Liver (tissue), 9 donors: Measurements from ENCODE around the gene B4GALNT2. TPM values are rescaled to one million over a fixed set of nuclear protein-coding genes. Genes with fewer than 3 reads are reported as not detected.

ENCODE experiments used
- DNase-seq: peaks from one replicate; pipeline ENCODE4 v3.0.0-alpha.2; 2017; ENCODE audit warnings: low spot score
- H3K27ac ChIP-seq, 2 donors: one replicate each; pipeline ENCODE4 v1.7.0; 2013; ENCODE audit warnings: inconsistent platforms in 2 of 2, low read length in 2 of 2, control low read depth in 1 of 2, low read depth in 1 of 2, mild to moderate bottlenecking in 1 of 2
- H3K27me3 ChIP-seq, 4 donors: one replicate each; pipeline versions ENCODE4 v1.6.1 to v1.7.0; 2013; ENCODE audit warnings: low read length in 3 of 4, inconsistent platforms in 1 of 4, mild to moderate bottlenecking in 1 of 4, moderate library complexity in 1 of 4; ENCODE audit not compliant: control insufficient read depth in 4 of 4, insufficient read depth in 4 of 4
- H3K36me3 ChIP-seq, 4 donors: one replicate each; pipeline versions ENCODE4 v1.6.1 to v1.7.0; 2013; ENCODE audit warnings: low read length in 3 of 4, mild to moderate bottlenecking in 3 of 4, low read depth in 1 of 4, moderate library complexity in 1 of 4; ENCODE audit not compliant: control insufficient read depth in 4 of 4, insufficient read depth in 3 of 4
- H3K4me1 ChIP-seq, 4 donors: one replicate each; pipeline versions ENCODE4 v1.6.1 to v1.7.0; 2013; ENCODE audit warnings: low read length in 3 of 4, mild to moderate bottlenecking in 3 of 4, moderate library complexity in 1 of 4; ENCODE audit not compliant: control insufficient read depth in 4 of 4, insufficient read depth in 4 of 4
- H3K4me3 ChIP-seq, 3 donors: one replicate each; pipeline versions ENCODE4 v1.6.1 to v1.7.0; 2013; ENCODE audit warnings: low read length in 3 of 3, control low read depth in 1 of 3, low read depth in 1 of 3, mild to moderate bottlenecking in 1 of 3
- H3K9ac ChIP-seq, 2 donors: one replicate each; pipeline ENCODE4 v1.7.0; 2013; ENCODE audit warnings: low read length in 2 of 2, mild to moderate bottlenecking in 2 of 2, moderate library complexity in 2 of 2, control low read depth in 1 of 2, low read depth in 1 of 2
- H3K9me3 ChIP-seq, 4 donors: one replicate each; pipeline versions ENCODE4 v1.6.1 to v1.7.0; 2013; ENCODE audit warnings: low read length in 3 of 4; ENCODE audit not compliant: control insufficient read depth in 4 of 4
- EGR1 ChIP-seq, 2 donors: IDR thresholded peaks; 2 replicates each; pipeline ENCODE4 v1.6.1; 2016 to 2018; ENCODE audit warnings: antibody characterized with exemption in 2 of 2, low read depth in 2 of 2
- FOXA2 ChIP-seq: IDR thresholded peaks from 2 replicates; pipeline ENCODE4 v1.6.1; 2016; ENCODE audit warnings: antibody characterized with exemption
- HNF4A ChIP-seq, 2 donors: conservative IDR thresholded peaks; 2 replicates each; pipeline ENCODE4 v1.6.1; 2016; ENCODE audit warnings: antibody characterized with exemption in 2 of 2, mild to moderate bottlenecking in 2 of 2
- HNF4G ChIP-seq: IDR thresholded peaks from 2 replicates; pipeline ENCODE4 v1.6.1; 2016; ENCODE audit warnings: antibody characterized with exemption
- JUND ChIP-seq, 2 donors: IDR thresholded peaks; 2 replicates each; pipeline ENCODE4 v1.6.1; 2016; ENCODE audit warnings: antibody characterized with exemption in 2 of 2
- NR2F2 ChIP-seq: IDR thresholded peaks from 2 replicates; pipeline ENCODE4 v1.6.1; 2016; ENCODE audit warnings: antibody characterized with exemption
- RAD21 ChIP-seq, 2 donors: IDR thresholded peaks; 2 replicates each; pipeline ENCODE4 v1.6.1; 2016; ENCODE audit warnings: antibody characterized with exemption in 2 of 2, mild to moderate bottlenecking in 2 of 2
- RXRA ChIP-seq, 2 donors: IDR thresholded peaks; 2 replicates each; pipeline ENCODE4 v1.6.1; 2017 to 2018; ENCODE audit warnings: antibody characterized with exemption in 2 of 2, mild to moderate bottlenecking in 1 of 2
- SP1 ChIP-seq: IDR thresholded peaks from 2 replicates; pipeline ENCODE4 v1.6.1; 2018; ENCODE audit warnings: antibody characterized with exemption, mild to moderate bottlenecking
- TAF1 ChIP-seq: conservative IDR thresholded peaks from 2 replicates; pipeline ENCODE4 v1.6.1; 2016; ENCODE audit warnings: antibody characterized with exemption, mild to moderate bottlenecking
- YY1 ChIP-seq: IDR thresholded peaks from 2 replicates; pipeline ENCODE4 v1.6.1; 2016; ENCODE audit warnings: antibody characterized with exemption, mild to moderate bottlenecking
- WGBS: extraction: QIAGEN DNeasy Blood & Tissue Kit; methylation state at CpG from one replicate; pipeline ENCODE4 v1.1.7; 2013; 5-methylcytosine and 5-hydroxymethylcytosine counted together
- polyA plus RNA-seq, 2 donors: library from polyadenylated mRNA; stranded (reverse) in 1 of 2; unstranded in 1 of 2; fragments of 200-250 nt in 1 of 2; fragments of >200 nt in 1 of 2; fragmentation: Nextera tagmentation in 1 of 2; extraction: Ambion mirVana in 1 of 2; gene quantifications; one replicate each; pipeline versions ENCODE4 v1.2.1 to v1.2.3, GENCODE V29; 2013 to 2015
- total RNA-seq, 2 donors: library from RNA; depleted of rRNA; stranded (reverse); fragments of >200 nt; gene quantifications; one replicate each; pipeline ENCODE4 v1.2.3, GENCODE V29; 2014
- TF ChIP-seq, protein P1 (sequence below): IDR thresholded peaks from 2 replicates; pipeline ENCODE4 v1.6.1; 2016; ENCODE audit warnings: antibody characterized with exemption
- TF ChIP-seq, protein P2 (sequence below): IDR thresholded peaks from 2 replicates; pipeline ENCODE4 v1.6.1; 2016; ENCODE audit warnings: antibody characterized with exemption
- TF ChIP-seq, protein P3 (sequence below): IDR thresholded peaks from 2 replicates; pipeline ENCODE4 v1.6.1; 2016; ENCODE audit warnings: antibody characterized with exemption, mild to moderate bottlenecking
- donor health status: healthy.
- donor health status: healthy.
- donor health status: healthy.
- donor health status: healthy.
- donor health status: healthy.

B4GALNT2 gene
- total and polyA plus RNA-seq, 4 donors = not detected

DNA sequence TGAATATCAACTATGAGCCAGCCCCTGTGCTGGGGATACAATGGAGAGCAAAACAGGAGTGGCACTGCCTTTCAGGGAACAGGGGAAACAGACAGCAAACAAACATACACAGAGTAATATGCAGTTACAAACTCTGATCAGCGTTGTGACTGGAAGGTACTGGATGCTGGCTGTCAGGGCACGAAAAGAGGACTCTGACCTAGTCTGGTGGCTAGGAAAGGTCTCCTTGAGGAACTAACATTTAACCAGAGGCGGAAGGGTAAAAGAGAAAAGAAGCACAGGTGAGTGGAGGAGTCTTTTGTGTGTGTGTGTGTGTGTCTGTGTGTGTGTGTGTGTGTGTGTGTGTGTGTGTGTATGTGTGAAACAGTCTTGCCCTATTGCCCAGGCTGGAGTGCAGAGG lies 12.4 kb upstream of the B4GALNT2 start:
- no peak for DNase-seq

DNA sequence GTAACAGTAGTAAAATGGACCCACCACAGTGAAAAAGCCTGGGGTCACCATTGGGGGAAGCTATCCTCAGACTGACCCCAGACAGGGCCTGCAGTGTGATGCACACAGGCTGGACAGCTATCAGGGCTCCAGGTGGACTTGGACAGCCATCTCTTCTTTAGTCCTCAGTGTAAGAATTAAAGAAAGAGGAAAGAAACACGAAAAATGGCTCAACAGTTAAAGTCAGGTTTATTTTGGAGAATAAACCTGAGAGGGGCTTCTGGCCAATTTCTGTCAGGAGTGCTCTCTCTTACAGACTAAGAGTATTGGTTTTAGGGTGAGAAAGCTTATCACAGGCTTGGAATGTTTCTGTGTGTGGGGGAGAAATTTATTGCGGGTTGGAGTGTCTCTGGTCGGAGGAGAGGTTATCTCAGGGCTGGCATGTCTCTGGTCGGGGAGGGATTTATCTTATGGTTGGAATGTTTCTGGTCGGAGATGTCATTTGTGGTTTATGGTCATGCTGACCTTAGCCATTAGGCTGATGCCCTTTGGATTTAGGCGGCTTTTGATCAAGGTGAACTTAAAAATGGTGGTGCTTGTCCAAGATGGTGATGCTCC lies 10.8 kb upstream of the B4GALNT2 start:
- no peak for TF ChIP-seq SP1
- TF ChIP-seq NR2F2 = no peak
- TF ChIP-seq, protein P1, sequence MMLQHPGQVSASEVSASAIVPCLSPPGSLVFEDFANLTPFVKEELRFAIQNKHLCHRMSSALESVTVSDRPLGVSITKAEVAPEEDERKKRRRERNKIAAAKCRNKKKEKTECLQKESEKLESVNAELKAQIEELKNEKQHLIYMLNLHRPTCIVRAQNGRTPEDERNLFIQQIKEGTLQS = no peak
- TF ChIP-seq, protein P2, sequence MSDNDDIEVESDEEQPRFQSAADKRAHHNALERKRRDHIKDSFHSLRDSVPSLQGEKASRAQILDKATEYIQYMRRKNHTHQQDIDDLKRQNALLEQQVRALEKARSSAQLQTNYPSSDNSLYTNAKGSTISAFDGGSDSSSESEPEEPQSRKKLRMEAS = no peak
- TF ChIP-seq TAF1 = no peak
- TF ChIP-seq YY1 = no peak
- TF ChIP-seq EGR1 (IDR thresholded peaks at IDR 0.05; ENCODE audit: low read depth in 2 of 2) = no peak
- no peak for TF ChIP-seq JUND (IDR thresholded peaks at IDR 0.05)
- no peak for TF ChIP-seq RAD21 (IDR thresholded peaks at IDR 0.05)
- Histone ChIP-seq H3K36me3 (no peaks in the 10 kb centered on the region), H3K27ac (no peak overlapping the region), H3K9ac (no peak overlapping the region), H3K4me3 (no peak overlapping the region), H3K9me3 (no peaks in the 10 kb centered on the region), H3K27me3 (no peaks in the 10 kb centered on the region), H3K4me1 (no peaks in the 10 kb centered on the region)
- no peak for DNase-seq
- 81% methylated on average over 6 of the region's 6 CpGs for WGBS

More for the DNA sequence above, 12.4 kb upstream of the B4GALNT2 start:
- Histone ChIP-seq H3K9ac (no peak overlapping the region), H3K9me3 (no peaks in the 10 kb centered on the region), H3K4me3 (no peak overlapping the region), H3K27ac (no peak overlapping the region), H3K4me1 (no peaks in the 10 kb centered on the region), H3K36me3 (no peaks in the 10 kb centered on the region), H3K27me3 (no peaks in the 10 kb centered on the region)
- TF ChIP-seq NR2F2 = no peak
- TF ChIP-seq, protein P3, sequence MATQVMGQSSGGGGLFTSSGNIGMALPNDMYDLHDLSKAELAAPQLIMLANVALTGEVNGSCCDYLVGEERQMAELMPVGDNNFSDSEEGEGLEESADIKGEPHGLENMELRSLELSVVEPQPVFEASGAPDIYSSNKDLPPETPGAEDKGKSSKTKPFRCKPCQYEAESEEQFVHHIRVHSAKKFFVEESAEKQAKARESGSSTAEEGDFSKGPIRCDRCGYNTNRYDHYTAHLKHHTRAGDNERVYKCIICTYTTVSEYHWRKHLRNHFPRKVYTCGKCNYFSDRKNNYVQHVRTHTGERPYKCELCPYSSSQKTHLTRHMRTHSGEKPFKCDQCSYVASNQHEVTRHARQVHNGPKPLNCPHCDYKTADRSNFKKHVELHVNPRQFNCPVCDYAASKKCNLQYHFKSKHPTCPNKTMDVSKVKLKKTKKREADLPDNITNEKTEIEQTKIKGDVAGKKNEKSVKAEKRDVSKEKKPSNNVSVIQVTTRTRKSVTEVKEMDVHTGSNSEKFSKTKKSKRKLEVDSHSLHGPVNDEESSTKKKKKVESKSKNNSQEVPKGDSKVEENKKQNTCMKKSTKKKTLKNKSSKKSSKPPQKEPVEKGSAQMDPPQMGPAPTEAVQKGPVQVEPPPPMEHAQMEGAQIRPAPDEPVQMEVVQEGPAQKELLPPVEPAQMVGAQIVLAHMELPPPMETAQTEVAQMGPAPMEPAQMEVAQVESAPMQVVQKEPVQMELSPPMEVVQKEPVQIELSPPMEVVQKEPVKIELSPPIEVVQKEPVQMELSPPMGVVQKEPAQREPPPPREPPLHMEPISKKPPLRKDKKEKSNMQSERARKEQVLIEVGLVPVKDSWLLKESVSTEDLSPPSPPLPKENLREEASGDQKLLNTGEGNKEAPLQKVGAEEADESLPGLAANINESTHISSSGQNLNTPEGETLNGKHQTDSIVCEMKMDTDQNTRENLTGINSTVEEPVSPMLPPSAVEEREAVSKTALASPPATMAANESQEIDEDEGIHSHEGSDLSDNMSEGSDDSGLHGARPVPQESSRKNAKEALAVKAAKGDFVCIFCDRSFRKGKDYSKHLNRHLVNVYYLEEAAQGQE = no peak
- no peak for TF ChIP-seq HNF4A (conservative IDR thresholded peaks at IDR 0.05)
- TF ChIP-seq JUND (IDR thresholded peaks at IDR 0.05) = no peak
- TF ChIP-seq SP1 = no peak
- no peak for TF ChIP-seq FOXA2
- no peak for TF ChIP-seq HNF4G
- TF ChIP-seq, protein P2 = no peak
- TF ChIP-seq RXRA (IDR thresholded peaks at IDR 0.05) = no peak
- TF ChIP-seq EGR1 (IDR thresholded peaks at IDR 0.05; ENCODE audit: low read depth in 2 of 2) = no peak
- WGBS = 75% methylated on average over 3 of the region's 3 CpGs

DNA sequence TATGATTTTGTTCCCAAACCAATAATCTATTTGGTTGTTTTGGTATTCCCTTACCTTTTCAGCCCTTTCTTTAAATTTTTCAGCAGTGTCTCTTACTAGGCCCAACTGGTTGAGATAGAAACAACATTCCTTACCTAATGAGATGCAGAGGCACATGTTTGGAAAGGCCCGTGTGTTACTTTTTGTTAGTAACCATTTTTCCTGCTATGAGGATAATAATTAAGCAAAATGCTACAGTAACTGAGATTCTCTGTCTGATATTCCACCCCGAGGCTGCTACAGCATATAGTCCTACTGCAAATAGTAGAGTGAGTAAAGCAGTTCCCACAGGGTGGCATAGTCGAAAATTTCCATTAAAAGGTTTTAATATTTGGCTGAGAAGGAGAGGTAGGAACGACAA lies 10.0 kb upstream of the B4GALNT2 start:
- 83% methylated on average over 4 of the region's 4 CpGs for WGBS
- Histone ChIP-seq H3K9ac (no peak overlapping the region), H3K27ac (no peak overlapping the region), H3K4me3 (no peak overlapping the region), H3K4me1 (no peaks in the 10 kb centered on the region), H3K27me3 (no peaks in the 10 kb centered on the region), H3K9me3 (no peaks in the 10 kb centered on the region), H3K36me3 (no peaks in the 10 kb centered on the region)
- DNase-seq = no peak
- TF ChIP-seq HNF4A (conservative IDR thresholded peaks at IDR 0.05) = no peak
- TF ChIP-seq JUND (IDR thresholded peaks at IDR 0.05) = no peak
- TF ChIP-seq TAF1 = no peak
- TF ChIP-seq, protein P1 = no peak
- no peak for TF ChIP-seq RAD21 (IDR thresholded peaks at IDR 0.05)
- no peak for TF ChIP-seq FOXA2
- TF ChIP-seq NR2F2 = no peak
- TF ChIP-seq SP1 = no peak
- no peak for TF ChIP-seq EGR1 (IDR thresholded peaks at IDR 0.05; ENCODE audit: low read depth in 2 of 2)
